Measurements from ENCODE around the gene RNF114.
A peak's percentile ranks its signal among the peaks of the same experiment; 100 is the strongest.
"Not testable (repeated sequence)": the region's sequence is repeated elsewhere in the genome, so short reads cannot be mapped to it uniquely, and the experiment has no call there.

The RNF114 gene

GRCh38 chr20:49977740-49978139 lies 41.5 kb downstream of the RNF114 start:
- Mint-ChIP-seq H3K4me1 (ENCODE audit: low read depth) (peaks cover 12% of the 10 kb centered on the region), H3K27me3 (peaks cover 28% of the 10 kb centered on the region)
- H3K36me3 Mint-ChIP-seq (ENCODE audit: low read depth); H3K4me3 Mint-ChIP-seq; H3K27ac Mint-ChIP-seq; H3K9me3 Mint-ChIP-seq: not testable (repeated sequence)
- intact Hi-C loops (cut with micrococcal nuclease), result loop anchor here (5.0 kb wide), 1 partner anchor 110 kb away; no protein-coding TSS in a partner anchor

DNA sequence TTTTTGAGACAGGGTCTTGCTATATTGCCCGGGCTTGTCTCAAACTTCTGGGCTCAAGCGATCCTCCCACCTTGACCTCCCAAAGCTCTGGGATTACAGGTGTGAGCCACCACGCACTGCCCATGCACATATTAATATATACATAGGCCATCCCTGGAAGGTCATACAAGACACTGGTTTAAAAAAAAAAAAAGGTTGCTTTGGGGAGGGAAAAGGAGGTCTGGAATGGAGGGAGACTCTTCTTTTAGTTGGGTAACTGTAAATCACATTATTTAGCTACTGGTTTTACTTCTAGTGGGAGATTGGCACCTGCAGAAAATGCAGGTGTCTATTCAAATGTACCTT lies 42.5 kb downstream of the RNF114 start:
- no peaks in the 10 kb centered on the region for H3K36me3 Mint-ChIP-seq (ENCODE audit: low read depth)
- H3K27me3 Mint-ChIP-seq, result peaks cover 36% of the 10 kb centered on the region
- intact Hi-C loops (cut with micrococcal nuclease), result loop anchor here (1.0 to 5.0 kb wide), 2 partner anchors 93 to 109 kb away; no protein-coding TSS in a partner anchor
- H3K4me3 Mint-ChIP-seq, result no peak overlapping the region
- H3K27ac Mint-ChIP-seq, result no peak overlapping the region
- H3K9me3 Mint-ChIP-seq, result no peaks in the 10 kb centered on the region
- peaks cover 21% of the 10 kb centered on the region for H3K4me1 Mint-ChIP-seq (ENCODE audit: low read depth)

GRCh38 chr20:49979030-49979832 lies 43.0 kb downstream of the RNF114 start:
- Mint-ChIP-seq H3K4me1 (ENCODE audit: low read depth) (peaks cover 27% of the 10 kb centered on the region), H3K36me3 (ENCODE audit: low read depth) (no peaks in the 10 kb centered on the region), H3K27ac (no peak overlapping the region), H3K27me3 (peaks cover 40% of the 10 kb centered on the region), H3K9me3 (no peaks in the 10 kb centered on the region), H3K4me3 (no peak overlapping the region)
- intact Hi-C loops (cut with micrococcal nuclease), result loop anchor here (1.0 to 5.0 kb wide), 2 partner anchors 92 to 108 kb away; no protein-coding TSS in a partner anchor

- Mint-ChIP-seq H3K4me3 (no peak overlapping the region), H3K9me3 (no peaks in the 10 kb centered on the region)
- intact Hi-C loops (cut with micrococcal nuclease), result loop anchor here (5.0 kb wide), 1 partner anchor 192 kb away; no protein-coding TSS in a partner anchor
Observed at GRCh38 chr20:49980140-49981008, 44.2 kb downstream of the RNF114 start.

GRCh38 chr20:49981218-49982071 lies 45.2 kb downstream of the RNF114 start:
- peaks cover 35% of the 10 kb centered on the region for H3K4me1 Mint-ChIP-seq (ENCODE audit: low read depth)
- intact Hi-C loops (cut with micrococcal nuclease), result loop anchor here (5.0 kb wide), 1 partner anchor 191 kb away; no protein-coding TSS in a partner anchor

More at GRCh38 chr20:49980140-49981008, 44.2 kb downstream of the RNF114 start:
- Mint-ChIP-seq H3K4me1 (ENCODE audit: low read depth) (peaks cover 27% of the 10 kb centered on the region), H3K36me3 (ENCODE audit: low read depth) (no peaks in the 10 kb centered on the region), H3K27ac (no peak overlapping the region), H3K27me3 (peaks cover 40% of the 10 kb centered on the region)

DNA sequence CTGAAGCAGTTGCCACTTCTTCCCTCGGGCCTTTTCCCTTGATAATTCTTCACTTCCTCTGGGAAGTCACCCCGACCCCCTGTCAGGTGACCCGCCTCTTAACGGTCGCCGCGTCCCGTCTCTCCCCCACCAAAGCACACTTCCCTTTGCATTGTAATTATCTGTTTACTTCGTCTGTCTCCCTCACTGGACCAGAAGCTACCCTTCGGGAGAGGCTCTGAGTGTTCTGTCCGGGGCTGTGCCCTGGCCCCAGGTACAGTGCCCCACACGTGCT lies 45.8 kb downstream of the RNF114 start:
- Mint-ChIP-seq H3K27ac (no peak overlapping the region), H3K27me3 (peaks cover 40% of the 10 kb centered on the region), H3K4me3 (peak overlapping the region; percentile 58), H3K9me3 (no peaks in the 10 kb centered on the region), H3K4me1 (ENCODE audit: low read depth) (peaks cover 35% of the 10 kb centered on the region), H3K36me3 (ENCODE audit: low read depth) (no peaks in the 10 kb centered on the region)
- intact Hi-C loops (cut with micrococcal nuclease), result loop anchor here (5.0 kb wide), 1 partner anchor 190 kb away; no protein-coding TSS in a partner anchor

More at GRCh38 chr20:49981218-49982071, 45.2 kb downstream of the RNF114 start:
- Mint-ChIP-seq H3K27me3 (peaks cover 40% of the 10 kb centered on the region), H3K9me3 (no peaks in the 10 kb centered on the region), H3K27ac (no peak overlapping the region), H3K4me3 (no peak overlapping the region), H3K36me3 (ENCODE audit: low read depth) (no peaks in the 10 kb centered on the region)

- H3K9me3 Mint-ChIP-seq, result no peaks in the 10 kb centered on the region
- H3K4me1 Mint-ChIP-seq (ENCODE audit: low read depth), result peaks cover 35% of the 10 kb centered on the region
- peak within 1 kb of the TSS; percentile 47 for H3K27ac Mint-ChIP-seq
- H3K4me3 Mint-ChIP-seq, result peak within 1 kb of the TSS; percentile 58
- no peaks in the 10 kb centered on the region for H3K36me3 Mint-ChIP-seq (ENCODE audit: low read depth)
- peaks cover 40% of the 10 kb centered on the region for H3K27me3 Mint-ChIP-seq
- intact Hi-C loops (cut with micrococcal nuclease), result loop anchor here (5.0 kb wide), 1 partner anchor 190 kb away; no protein-coding TSS in a partner anchor
Observed at GRCh38 chr20:49982346-49983122, 46.3 kb downstream of the RNF114 start, which contains the start of gene SNAI1. TSS of gene SNAI1 (plus strand) at chr20:49982980. CDS start at chr20:49983060, 80 bp downstream.

GRCh38 chr20:49983123-49983847 lies 47.1 kb downstream of the RNF114 start:
- Mint-ChIP-seq H3K4me1 (ENCODE audit: low read depth) (peaks cover 35% of the 10 kb centered on the region), H3K27ac (peak overlapping the region; percentile 47), H3K36me3 (ENCODE audit: low read depth) (no peaks in the 10 kb centered on the region), H3K4me3 (peak overlapping the region; percentile 35), H3K27me3 (peaks cover 40% of the 10 kb centered on the region), H3K9me3 (no peaks in the 10 kb centered on the region)
- intact Hi-C loops (cut with micrococcal nuclease), result loop anchor here (5.0 kb wide), 1 partner anchor 189 kb away; no protein-coding TSS in a partner anchor

DNA sequence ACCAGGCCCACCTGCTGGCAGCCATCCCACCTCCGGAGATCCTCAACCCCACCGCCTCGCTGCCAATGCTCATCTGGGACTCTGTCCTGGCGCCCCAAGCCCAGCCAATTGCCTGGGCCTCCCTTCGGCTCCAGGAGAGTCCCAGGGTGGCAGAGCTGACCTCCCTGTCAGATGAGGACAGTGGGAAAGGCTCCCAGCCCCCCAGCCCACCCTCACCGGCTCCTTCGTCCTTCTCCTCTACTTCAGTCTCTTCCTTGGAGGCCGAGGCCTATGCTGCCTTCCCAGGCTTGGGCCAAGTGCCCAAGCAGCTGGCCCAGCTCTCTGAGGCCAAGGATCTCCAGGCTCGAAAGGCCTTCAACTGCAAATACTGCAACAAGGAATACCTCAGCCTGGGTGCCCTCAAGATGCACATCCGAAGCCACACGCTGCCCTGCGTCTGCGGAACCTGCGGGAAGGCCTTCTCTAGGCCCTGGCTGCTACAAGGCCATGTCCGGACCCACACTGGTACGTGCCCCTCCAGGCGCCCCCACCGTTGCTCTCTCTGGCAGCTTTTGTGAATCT lies 47.7 kb downstream of the RNF114 start:
- intact Hi-C loops (cut with micrococcal nuclease), result loop anchor here (5.0 kb wide), 1 partner anchor 188 kb away; no protein-coding TSS in a partner anchor
- Mint-ChIP-seq H3K27ac (peak overlapping the region; percentile 47), H3K4me3 (no peak overlapping the region), H3K27me3 (peaks cover 40% of the 10 kb centered on the region), H3K4me1 (ENCODE audit: low read depth) (peaks cover 38% of the 10 kb centered on the region), H3K9me3 (no peaks in the 10 kb centered on the region), H3K36me3 (ENCODE audit: low read depth) (no peaks in the 10 kb centered on the region)

- H3K4me3 Mint-ChIP-seq, result no peak overlapping the region
- intact Hi-C loops (cut with micrococcal nuclease), result loop anchor here (5.0 kb wide), 1 partner anchor 188 kb away; no protein-coding TSS in a partner anchor
- H3K4me1 Mint-ChIP-seq (ENCODE audit: low read depth), result peaks cover 39% of the 10 kb centered on the region
- no peaks in the 10 kb centered on the region for H3K36me3 Mint-ChIP-seq (ENCODE audit: low read depth)
- H3K27me3 Mint-ChIP-seq, result peaks cover 39% of the 10 kb centered on the region
- H3K9me3 Mint-ChIP-seq, result no peaks in the 10 kb centered on the region
- no peak overlapping the region for H3K27ac Mint-ChIP-seq
Observed at GRCh38 chr20:49984426-49985153, 48.4 kb downstream of the RNF114 start.

- Mint-ChIP-seq H3K27ac (no peak overlapping the region), H3K27me3 (peaks cover 35% of the 10 kb centered on the region), H3K36me3 (ENCODE audit: low read depth) (no peaks in the 10 kb centered on the region), H3K9me3 (no peaks in the 10 kb centered on the region), H3K4me3 (no peak overlapping the region), H3K4me1 (ENCODE audit: low read depth) (peaks cover 45% of the 10 kb centered on the region)
- intact Hi-C loops (cut with micrococcal nuclease), result no loop called here
Observed at GRCh38 chr20:49985157-49985556, 49.0 kb downstream of the RNF114 start.

Measured in dendritic cell treated with granulocyte-macrophage colony-stimulating factor and Interleukin-4, amounts not matched to agents 40 ng/mL and 50 ng/mL, for 4 days (primary cell).